Tibial nerve (tissue), 4 donors: Measurements from ENCODE around the gene GDPGP1. TPM values are rescaled to one million over a fixed set of nuclear protein-coding genes. Genes with fewer than 3 reads are reported as not detected.
"Not testable (repeated sequence)": the region's sequence is repeated elsewhere in the genome, so short reads cannot be mapped to it uniquely, and the experiment has no call there.

Source experiments
- DNase-seq, 2 donors: peaks; one replicate each; pipeline ENCODE4 v3.0.0-alpha.2; 2019; ENCODE audit warnings: low spot score in 2 of 2
- H3K27ac ChIP-seq, 4 donors: fragments of 200-600 bp; sonication (generic) in 3 of 4; one replicate each; pipeline ENCODE4 v1.5.1; 2017 to 2019; ENCODE audit warnings: mild to moderate bottlenecking in 1 of 4
- H3K27me3 ChIP-seq, 2 donors: fragments of 200-600 bp; sonication (generic) in 1 of 2; one replicate each; pipeline versions ENCODE4 v1.5.1 to v1.6.0; 2017 to 2019
- H3K36me3 ChIP-seq, 3 donors: fragments of 200-600 bp; sonication (generic); one replicate each; pipeline ENCODE4 v1.5.1; 2018 to 2019
- H3K4me1 ChIP-seq, 4 donors: fragments of 200-600 bp; sonication (generic) in 3 of 4; one replicate each; pipeline ENCODE4 v1.5.1; 2017 to 2019
- H3K4me3 ChIP-seq, 4 donors: fragments of 200-600 bp; sonication (generic) in 3 of 4; one replicate each; pipeline ENCODE4 v1.5.1; 2017 to 2019; ENCODE audit warnings: mild to moderate bottlenecking in 1 of 4, moderate library complexity in 1 of 4
- H3K9me3 ChIP-seq, 4 donors: fragments of 200-600 bp; sonication (generic) in 3 of 4; one replicate each; pipeline ENCODE4 v1.5.1; 2017 to 2019
- CTCF ChIP-seq, 5 experiments: fragments of 200-600 bp in 3 of 5; fragments of 450-650 bp in 2 of 5; sonication (generic) in 3 of 5; IDR thresholded peaks; one replicate each; pipeline ENCODE4 v1.5.1; 2016 to 2019; ENCODE audit warnings: antibody characterized with exemption in 5 of 5, mild to moderate bottlenecking in 3 of 5, moderate library complexity in 2 of 5
- EP300 ChIP-seq, 2 donors: sonication (generic); formaldehyde crosslinking; IDR thresholded peaks; one replicate each; pipeline ENCODE4 v1.6.1; 2017; ENCODE audit warnings: antibody characterized with exemption in 2 of 2, mild to moderate bottlenecking in 1 of 2
- POLR2A ChIP-seq, 2 donors: fragments of 450-650 bp; IDR thresholded peaks; one replicate each; pipeline ENCODE4 v1.6.1; 2017; ENCODE audit warnings: antibody characterized with exemption in 2 of 2, mild to moderate bottlenecking in 2 of 2, moderate library complexity in 2 of 2
- WGBS, 2 donors: methylation state at CpG; one replicate each; pipeline ENCODE4 v1.1.5; 2018; 5-methylcytosine and 5-hydroxymethylcytosine counted together
- total RNA-seq, 4 donors: library from RNA; depleted of rRNA; stranded (reverse); fragments of >200 nt; gene quantifications; one replicate each; pipeline ENCODE4 v1.1.0, GENCODE V29; 2016

The GDPGP1 gene
- total RNA-seq, 4 donors from 2014 or later: 1.4 to 6.9 (median 4.9) TPM

GRCh38 chr15:90257776-90258175 lies 23.8 kb downstream of the GDPGP1 start:
- H3K9me3 ChIP-seq: no peaks in the 10 kb centered on the region
- H3K27me3 ChIP-seq: no peaks in the 10 kb centered on the region
- H3K27ac ChIP-seq: no peak overlapping the region
- DNase-seq: no peak
- H3K4me3 ChIP-seq: no peak overlapping the region
- H3K4me1 ChIP-seq: no peaks in the 10 kb centered on the region
- 65 to 78% methylated on average over 7 of the region's 7 CpGs for WGBS, 2 donors
- TF ChIP-seq CTCF (IDR thresholded peaks at IDR 0.05) (no peak), POLR2A (IDR thresholded peaks at IDR 0.05) (no peak), EP300 (IDR thresholded peaks at IDR 0.05) (no peak)
- no peaks in the 10 kb centered on the region for H3K36me3 ChIP-seq

GRCh38 chr15:90259524-90259923 lies 25.5 kb downstream of the GDPGP1 start:
- TF ChIP-seq CTCF (IDR thresholded peaks at IDR 0.05) (no peak), EP300 (IDR thresholded peaks at IDR 0.05) (no peak), POLR2A (IDR thresholded peaks at IDR 0.05) (no peak)
- WGBS, 2 donors: 75 to 80% methylated on average over 5 of the region's 5 CpGs

GRCh38 chr15:90260731-90261130 lies 26.7 kb downstream of the GDPGP1 start:
- H3K27me3 ChIP-seq, H3K4me3 ChIP-seq, H3K27ac ChIP-seq, DNase-seq, H3K9me3 ChIP-seq, H3K36me3 ChIP-seq: not testable (repeated sequence)
- H3K4me1 ChIP-seq: peaks cover 0 to 10% (median 8%) of the 10 kb centered on the region in 4 donors
- 88 to 89% methylated on average over 6 of the region's 6 CpGs for WGBS, 2 donors

More at GRCh38 chr15:90259524-90259923, 25.5 kb downstream of the GDPGP1 start:
- H3K27ac ChIP-seq: no peak overlapping the region
- no peak overlapping the region for H3K4me3 ChIP-seq
- no peaks in the 10 kb centered on the region for H3K36me3 ChIP-seq
- no peak for DNase-seq
- H3K27me3 ChIP-seq: no peaks in the 10 kb centered on the region
- H3K9me3 ChIP-seq: no peaks in the 10 kb centered on the region
- H3K4me1 ChIP-seq: peaks cover 0 to 5% (median 4%) of the 10 kb centered on the region in 4 donors

- no peaks in the 10 kb centered on the region for H3K27me3 ChIP-seq
- 84 to 92% methylated on average over 5 of the region's 5 CpGs for WGBS, 2 donors
- TF ChIP-seq EP300 (IDR thresholded peaks at IDR 0.05) (no peak), CTCF (IDR thresholded peaks at IDR 0.05) (no peak), POLR2A (IDR thresholded peaks at IDR 0.05) (no peak)
- H3K4me1 ChIP-seq: peaks cover 0 to 14% (median 13%) of the 10 kb centered on the region in 4 donors
- H3K4me3 ChIP-seq: no peak overlapping the region
- H3K9me3 ChIP-seq: no peaks in the 10 kb centered on the region
- no peak overlapping the region for H3K27ac ChIP-seq
- DNase-seq: no peak
- H3K36me3 ChIP-seq: no peaks in the 10 kb centered on the region
Measured at GRCh38 chr15:90261811-90262210, 27.8 kb downstream of the GDPGP1 start.

GRCh38 chr15:90262426-90262825 lies 28.4 kb downstream of the GDPGP1 start:
- 71 to 73% methylated on average over 5 of the region's 5 CpGs for WGBS, 2 donors
- no peak for DNase-seq
- Histone ChIP-seq H3K27ac (no peak overlapping the region), H3K36me3 (peaks cover 0 to 5% (median 0%) of the 10 kb centered on the region in 3 donors), H3K4me3 (no peak overlapping the region), H3K9me3 (no peaks in the 10 kb centered on the region), H3K27me3 (no peaks in the 10 kb centered on the region), H3K4me1 (peaks cover 0 to 20% (median 19%) of the 10 kb centered on the region in 4 donors)
- TF ChIP-seq POLR2A (IDR thresholded peaks at IDR 0.05): no peak
- no peak for TF ChIP-seq EP300 (IDR thresholded peaks at IDR 0.05)
- no peak for TF ChIP-seq CTCF (IDR thresholded peaks at IDR 0.05)

GRCh38 chr15:90264671-90265070 lies 30.7 kb downstream of the GDPGP1 start:
- H3K4me1 ChIP-seq: peaks cover 0 to 41% (median 37%) of the 10 kb centered on the region in 4 donors
- TF ChIP-seq POLR2A (IDR thresholded peaks at IDR 0.05): no peak
- no peak for TF ChIP-seq CTCF (IDR thresholded peaks at IDR 0.05)
- no peak for TF ChIP-seq EP300 (IDR thresholded peaks at IDR 0.05)
- DNase-seq: no peak
- no peaks in the 10 kb centered on the region for H3K9me3 ChIP-seq
- H3K4me3 ChIP-seq: peak overlapping the region; percentile 64 to 85 (median 80)
- H3K36me3 ChIP-seq: peaks cover 0 to 15% (median 0%) of the 10 kb centered on the region in 3 donors
- peak overlapping the region; percentile 84 to 95 (median 93) for H3K27ac ChIP-seq
- 22 to 58% methylated on average over 4 of the region's 4 CpGs for WGBS, 2 donors
- no peaks in the 10 kb centered on the region for H3K27me3 ChIP-seq
